Inflammatory macrophage (primary cell): ENCODE results near the gene CALML6.
"Not testable (repeated sequence)": the region's sequence is repeated elsewhere in the genome, so short reads cannot be mapped to it uniquely, and the experiment has no call there.

Experiments
- DNase-seq, 2 donors: peaks; one replicate each; pipeline ENCODE4 v3.0.0-alpha.2; 2020 to 2022

Gene CALML6

GRCh38 chr1:1925437-1926345, 10.6 kb downstream of the CALML6 start:
- DNase-seq: no peak

GRCh38 chr1:1926346-1926811, 11.3 kb downstream of the CALML6 start:
- no peak for DNase-seq

GRCh38 chr1:1926886-1927660, 12.0 kb downstream of the CALML6 start:
- DNase-seq: no peak

GRCh38 chr1:1927751-1928150, 12.7 kb downstream of the CALML6 start:
- no peak for DNase-seq

- no peak for DNase-seq
These were observed 13.4 kb downstream of the CALML6 start for GRCh38 chr1:1928231-1929101.

- no peak for DNase-seq
These were observed 14.1 kb downstream of the CALML6 start for GRCh38 chr1:1929102-1929638.

GRCh38 chr1:1929639-1930545, 14.8 kb downstream of the CALML6 start:
- DNase-seq: no peak

GRCh38 chr1:1934848-1935247, 19.8 kb downstream of the CALML6 start:
- not testable (repeated sequence) for DNase-seq

- DNase-seq: no peak
These were observed 22.0 kb downstream of the CALML6 start for GRCh38 chr1:1937061-1937460.

GRCh38 chr1:1937549-1938275, 22.7 kb downstream of the CALML6 start:
- DNase-seq: no peak

- no peak for DNase-seq
These were observed 23.2 kb downstream of the CALML6 start for GRCh38 chr1:1938276-1938573.

GRCh38 chr1:1938613-1939295, 23.7 kb downstream of the CALML6 start:
- no peak for DNase-seq

GRCh38 chr1:1939296-1940122, 24.4 kb downstream of the CALML6 start:
- no peak for DNase-seq

GRCh38 chr1:1940123-1940425, 25.0 kb downstream of the CALML6 start:
- no peak for DNase-seq

GRCh38 chr1:1941211-1941841, 26.3 kb downstream of the CALML6 start:
- DNase-seq: no peak

GRCh38 chr1:1941868-1942752, 27.1 kb downstream of the CALML6 start:
- no peak for DNase-seq

GRCh38 chr1:1942753-1943656, 27.9 kb downstream of the CALML6 start:
- DNase-seq: no peak
